ENCODE results near the gene UBN2. TPM values are rescaled to one million over a fixed set of nuclear protein-coding genes. Genes with fewer than 3 reads are reported as not detected.

UBN2 gene
- total and polyA plus RNA-seq, 2 of the 13 experiments (the other 11 are each of a cell fraction or from before 2014, with no cell fraction given): 5.6 to 5.7 TPM

DNA sequence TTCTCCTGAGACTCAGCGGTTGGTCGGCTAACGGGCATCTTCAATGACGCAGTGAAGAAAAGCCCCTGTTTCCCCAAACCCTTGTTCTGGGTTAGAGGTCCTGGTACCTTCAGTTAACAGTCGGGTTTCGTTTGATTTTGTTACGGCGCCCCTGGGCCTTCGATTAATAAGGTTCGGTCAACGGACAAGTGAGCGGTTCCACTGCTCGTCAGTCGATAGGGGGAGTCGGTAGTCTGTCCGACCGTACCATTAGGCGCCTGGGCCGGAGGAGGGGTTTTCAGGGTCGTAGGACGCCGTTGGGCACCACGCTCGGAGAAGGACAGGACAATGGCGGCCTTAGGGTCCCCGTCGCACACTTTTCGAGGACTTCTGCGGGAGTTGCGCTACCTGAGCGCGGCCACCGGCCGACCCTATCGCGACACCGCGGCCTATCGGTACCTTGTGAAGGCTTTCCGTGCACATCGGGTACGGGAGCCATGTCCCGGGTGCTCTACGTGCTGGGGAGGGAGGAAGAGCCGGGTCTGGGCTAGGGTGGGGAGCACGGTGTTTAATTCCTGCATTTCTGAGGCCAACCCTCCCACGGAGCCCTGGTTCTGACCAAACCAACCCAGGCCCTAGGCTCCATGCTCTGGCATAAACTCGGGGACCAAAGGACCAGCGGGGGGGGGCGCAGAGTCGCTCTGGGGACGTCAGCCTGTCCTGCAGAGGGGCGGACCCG is 110.2 kb downstream of the UBN2 start, which contains the start of gene FMC1 (continued):
- TF ChIP-seq RBFOX2 (IDR thresholded peaks at IDR 0.05; ENCODE audit: low read depth, low read length) (peak; percentile 87), TCF12 (IDR thresholded peaks at IDR 0.05) (no peak), TCF12 (CRISPR knock-in tag; IDR thresholded peaks at IDR 0.05) (peak; percentile 70; the same call in 1 of the 2 replicates), NR2C2 (CRISPR knock-in tag; IDR thresholded peaks at IDR 0.05; ENCODE audit: borderline replicate concordance) (no peak), NONO (IDR thresholded peaks at IDR 0.05) (no peak), NONO (CRISPR knock-in tag; conservative IDR thresholded peaks at IDR 0.05) (peak; percentile 77), ZBTB3 (CRISPR knock-in tag; IDR thresholded peaks at IDR 0.05; ENCODE audit: borderline replicate concordance, low read depth) (no peak), ESRRA (CRISPR knock-in tag; IDR thresholded peaks at IDR 0.05; ENCODE audit: low read depth) (no peak), TBX3 (IDR thresholded peaks at IDR 0.05; ENCODE audit: borderline replicate concordance) (no peak), ZNF33B (CRISPR knock-in tag; IDR thresholded peaks at IDR 0.05) (no peak), ZNF432 (CRISPR knock-in tag; IDR thresholded peaks at IDR 0.05; ENCODE audit: borderline replicate concordance) (no peak), ATM (IDR thresholded peaks at IDR 0.05; ENCODE audit: borderline replicate concordance) (no peak), KDM5B (CRISPR knock-in tag; IDR thresholded peaks at IDR 0.05; ENCODE audit: borderline replicate concordance) (peak; percentile 56; the same call in 1 of the 2 replicates), ZNF766 (CRISPR knock-in tag; IDR thresholded peaks at IDR 0.05; ENCODE audit: borderline replicate concordance) (no peak), NFIC (IDR thresholded peaks at IDR 0.05; ENCODE audit: low read length) (no peak; the same call in 1 of the 2 replicates)
- TF ChIP-seq, protein P1, sequence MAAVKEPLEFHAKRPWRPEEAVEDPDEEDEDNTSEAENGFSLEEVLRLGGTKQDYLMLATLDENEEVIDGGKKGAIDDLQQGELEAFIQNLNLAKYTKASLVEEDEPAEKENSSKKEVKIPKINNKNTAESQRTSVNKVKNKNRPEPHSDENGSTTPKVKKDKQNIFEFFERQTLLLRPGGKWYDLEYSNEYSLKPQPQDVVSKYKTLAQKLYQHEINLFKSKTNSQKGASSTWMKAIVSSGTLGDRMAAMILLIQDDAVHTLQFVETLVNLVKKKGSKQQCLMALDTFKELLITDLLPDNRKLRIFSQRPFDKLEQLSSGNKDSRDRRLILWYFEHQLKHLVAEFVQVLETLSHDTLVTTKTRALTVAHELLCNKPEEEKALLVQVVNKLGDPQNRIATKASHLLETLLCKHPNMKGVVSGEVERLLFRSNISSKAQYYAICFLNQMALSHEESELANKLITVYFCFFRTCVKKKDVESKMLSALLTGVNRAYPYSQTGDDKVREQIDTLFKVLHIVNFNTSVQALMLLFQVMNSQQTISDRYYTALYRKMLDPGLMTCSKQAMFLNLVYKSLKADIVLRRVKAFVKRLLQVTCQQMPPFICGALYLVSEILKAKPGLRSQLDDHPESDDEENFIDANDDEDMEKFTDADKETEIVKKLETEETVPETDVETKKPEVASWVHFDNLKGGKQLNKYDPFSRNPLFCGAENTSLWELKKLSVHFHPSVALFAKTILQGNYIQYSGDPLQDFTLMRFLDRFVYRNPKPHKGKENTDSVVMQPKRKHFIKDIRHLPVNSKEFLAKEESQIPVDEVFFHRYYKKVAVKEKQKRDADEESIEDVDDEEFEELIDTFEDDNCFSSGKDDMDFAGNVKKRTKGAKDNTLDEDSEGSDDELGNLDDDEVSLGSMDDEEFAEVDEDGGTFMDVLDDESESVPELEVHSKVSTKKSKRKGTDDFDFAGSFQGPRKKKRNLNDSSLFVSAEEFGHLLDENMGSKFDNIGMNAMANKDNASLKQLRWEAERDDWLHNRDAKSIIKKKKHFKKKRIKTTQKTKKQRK (IDR thresholded peaks at IDR 0.05; ENCODE audit: low read length): no peak
- TF ChIP-seq, protein P2, sequence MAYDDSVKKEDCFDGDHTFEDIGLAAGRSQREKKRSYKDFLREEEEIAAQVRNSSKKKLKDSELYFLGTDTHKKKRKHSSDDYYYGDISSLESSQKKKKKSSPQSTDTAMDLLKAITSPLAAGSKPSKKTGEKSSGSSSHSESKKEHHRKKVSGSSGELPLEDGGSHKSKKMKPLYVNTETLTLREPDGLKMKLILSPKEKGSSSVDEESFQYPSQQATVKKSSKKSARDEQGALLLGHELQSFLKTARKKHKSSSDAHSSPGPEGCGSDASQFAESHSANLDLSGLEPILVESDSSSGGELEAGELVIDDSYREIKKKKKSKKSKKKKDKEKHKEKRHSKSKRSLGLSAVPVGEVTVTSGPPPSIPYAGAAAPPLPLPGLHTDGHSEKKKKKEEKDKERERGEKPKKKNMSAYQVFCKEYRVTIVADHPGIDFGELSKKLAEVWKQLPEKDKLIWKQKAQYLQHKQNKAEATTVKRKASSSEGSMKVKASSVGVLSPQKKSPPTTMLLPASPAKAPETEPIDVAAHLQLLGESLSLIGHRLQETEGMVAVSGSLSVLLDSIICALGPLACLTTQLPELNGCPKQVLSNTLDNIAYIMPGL (CRISPR knock-in tag; IDR thresholded peaks at IDR 0.05; ENCODE audit: borderline replicate concordance in 1 of 2, low read depth in 1 of 2): peak; percentile 79 to 91; a peak in 3 of 4 replicates
- TF ChIP-seq, protein P3, sequence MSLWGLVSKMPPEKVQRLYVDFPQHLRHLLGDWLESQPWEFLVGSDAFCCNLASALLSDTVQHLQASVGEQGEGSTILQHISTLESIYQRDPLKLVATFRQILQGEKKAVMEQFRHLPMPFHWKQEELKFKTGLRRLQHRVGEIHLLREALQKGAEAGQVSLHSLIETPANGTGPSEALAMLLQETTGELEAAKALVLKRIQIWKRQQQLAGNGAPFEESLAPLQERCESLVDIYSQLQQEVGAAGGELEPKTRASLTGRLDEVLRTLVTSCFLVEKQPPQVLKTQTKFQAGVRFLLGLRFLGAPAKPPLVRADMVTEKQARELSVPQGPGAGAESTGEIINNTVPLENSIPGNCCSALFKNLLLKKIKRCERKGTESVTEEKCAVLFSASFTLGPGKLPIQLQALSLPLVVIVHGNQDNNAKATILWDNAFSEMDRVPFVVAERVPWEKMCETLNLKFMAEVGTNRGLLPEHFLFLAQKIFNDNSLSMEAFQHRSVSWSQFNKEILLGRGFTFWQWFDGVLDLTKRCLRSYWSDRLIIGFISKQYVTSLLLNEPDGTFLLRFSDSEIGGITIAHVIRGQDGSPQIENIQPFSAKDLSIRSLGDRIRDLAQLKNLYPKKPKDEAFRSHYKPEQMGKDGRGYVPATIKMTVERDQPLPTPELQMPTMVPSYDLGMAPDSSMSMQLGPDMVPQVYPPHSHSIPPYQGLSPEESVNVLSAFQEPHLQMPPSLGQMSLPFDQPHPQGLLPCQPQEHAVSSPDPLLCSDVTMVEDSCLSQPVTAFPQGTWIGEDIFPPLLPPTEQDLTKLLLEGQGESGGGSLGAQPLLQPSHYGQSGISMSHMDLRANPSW (CRISPR knock-in tag; IDR thresholded peaks at IDR 0.05; ENCODE audit: borderline replicate concordance): peak; percentile 91; the same call in 1 of the 2 replicates
